ENCODE measurements around the gene LPP.

- no peak for TF ChIP-seq CTCF (IDR thresholded peaks at IDR 0.05; ENCODE audit: insufficient read depth, low read length, poor library complexity, severe bottlenecking)
- no peak for TF ChIP-seq EZH2phosphoT487 (conservative IDR thresholded peaks at IDR 0.05; ENCODE audit: low read length)
Observed at GRCh38 chr3:188526057-188526456, 372.1 kb downstream of the LPP start.

All from SU-DHL-6 (cell line).